Mesendoderm (in vitro differentiated cells): ENCODE results near the gene PDSS2.
"Not testable (repeated sequence)": the region's sequence is repeated elsewhere in the genome, so short reads cannot be mapped to it uniquely, and the experiment has no call there.

Experiments
- DNase-seq: peaks from one replicate; pipeline ENCODE4 v3.0.0; 2013
- H2AK5ac ChIP-seq: 2 replicates; pipeline ENCODE4 v1.6.1; 2013; ENCODE audit warnings: low read length, inconsistent platforms
- H2BK120ac ChIP-seq: 2 replicates; pipeline ENCODE4 v1.6.1; 2013; ENCODE audit warnings: low read depth, mild to moderate bottlenecking, low read length, moderate library complexity, mixed read lengths
- H2BK15ac ChIP-seq: replicated peaks from 2 replicates; pipeline ENCODE4 v1.6.1; 2013; ENCODE audit warnings: low read depth, mild to moderate bottlenecking, moderate library complexity
- H2BK5ac ChIP-seq: 2 replicates; pipeline ENCODE4 v1.6.1; 2013; ENCODE audit warnings: low read length, inconsistent platforms
- H3K18ac ChIP-seq: 2 replicates; pipeline ENCODE4 v1.6.1; 2013; ENCODE audit warnings: mild to moderate bottlenecking, low read length, mixed read lengths
- H3K23ac ChIP-seq: one replicate; pipeline ENCODE4 v1.6.1; 2013; ENCODE audit warnings: low read length
- H3K27ac ChIP-seq: 2 replicates; pipeline ENCODE4 v1.5.1; 2013; ENCODE audit warnings: low read depth, mild to moderate bottlenecking, inconsistent platforms, low read length, moderate library complexity
- H3K27me3 ChIP-seq: 2 replicates; pipeline ENCODE4 v1.6.1; 2013; ENCODE audit warnings: low read length, control low read depth, mild to moderate bottlenecking, inconsistent platforms; ENCODE audit not compliant: insufficient read depth, poor library complexity
- H3K36me3 ChIP-seq: 2 replicates; pipeline ENCODE4 v1.6.1; 2013; ENCODE audit warnings: low read length, inconsistent platforms; ENCODE audit not compliant: control insufficient read depth, insufficient read depth
- H3K4ac ChIP-seq: one replicate; pipeline ENCODE4 v1.6.1; 2013; ENCODE audit warnings: low read depth, mild to moderate bottlenecking, low read length, moderate library complexity
- H3K4me1 ChIP-seq: 2 replicates; pipeline ENCODE4 v1.6.1; 2013; ENCODE audit warnings: low read depth, low read length, inconsistent platforms; ENCODE audit not compliant: control insufficient read depth
- H3K4me2 ChIP-seq: 2 replicates; pipeline ENCODE4 v1.6.1; 2013; ENCODE audit warnings: low read length
- H3K4me3 ChIP-seq: 2 replicates; pipeline ENCODE4 v1.5.1; 2013; ENCODE audit warnings: mild to moderate bottlenecking, low read length
- H3K56ac ChIP-seq: one replicate; pipeline ENCODE4 v1.6.1; 2013; ENCODE audit warnings: low read length
- H3K79me1 ChIP-seq: 2 replicates; pipeline ENCODE4 v1.6.1; 2013; ENCODE audit warnings: low read length, inconsistent platforms
- H3K79me2 ChIP-seq: 2 replicates; pipeline ENCODE4 v1.6.1; 2013; ENCODE audit warnings: mild to moderate bottlenecking, low read length; ENCODE audit not compliant: control insufficient read depth, insufficient read depth
- H3K9ac ChIP-seq: 2 replicates; pipeline ENCODE4 v1.6.1; 2013; ENCODE audit warnings: low read length, inconsistent platforms
- H4K5ac ChIP-seq: one replicate; pipeline ENCODE4 v1.6.1; 2013; ENCODE audit warnings: low read length
- H4K8ac ChIP-seq: one replicate; pipeline ENCODE4 v1.6.1; 2013; ENCODE audit warnings: low read depth, mild to moderate bottlenecking, control low read depth, low read length, moderate library complexity
- WGBS: extraction: QIAGEN DNeasy Blood & Tissue Kit; methylation state at CpG from one replicate; pipeline ENCODE4 v1.1.7; 2013; ENCODE audit warnings: low lambda C conversion rate, missing lambda C conversion rate; ENCODE audit not compliant: insufficient coverage; ENCODE audit errors: extremely low coverage; 5-methylcytosine and 5-hydroxymethylcytosine counted together

Gene PDSS2

DNA sequence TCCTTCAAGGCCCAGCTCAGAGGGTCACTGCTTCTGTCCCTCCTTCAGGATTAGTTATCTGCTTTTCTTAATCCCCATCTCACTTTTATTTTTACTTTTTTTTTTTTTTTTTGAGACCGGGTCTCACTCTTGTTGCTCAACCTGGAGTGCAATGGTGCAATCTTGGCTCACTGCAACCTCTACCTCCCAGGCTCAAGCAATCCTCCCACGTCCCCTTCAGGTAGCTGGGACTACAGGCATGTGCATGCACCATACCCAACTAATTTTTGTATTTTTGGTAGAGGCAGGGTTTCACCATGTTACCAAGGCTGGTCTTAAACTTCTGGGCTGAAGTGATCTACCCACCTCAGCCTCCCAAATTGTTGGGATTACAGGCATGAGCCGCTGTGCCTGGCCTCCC lies 16.5 kb upstream of the PDSS2 start:
- H3K4me2 ChIP-seq, DNase-seq, H3K27ac ChIP-seq, H3K4ac ChIP-seq, H2BK15ac ChIP-seq, H3K9ac ChIP-seq, H2AK5ac ChIP-seq, H3K79me1 ChIP-seq, H3K56ac ChIP-seq, H4K5ac ChIP-seq, H3K36me3 ChIP-seq, H3K23ac ChIP-seq, H2BK5ac ChIP-seq, H4K8ac ChIP-seq, H2BK120ac ChIP-seq, H3K4me1 ChIP-seq, H3K79me2 ChIP-seq, H3K27me3 ChIP-seq, H3K4me3 ChIP-seq, H3K18ac ChIP-seq: not testable (repeated sequence)
- no CpG with 5 or more reads among the region's 3 CpGs for WGBS

DNA sequence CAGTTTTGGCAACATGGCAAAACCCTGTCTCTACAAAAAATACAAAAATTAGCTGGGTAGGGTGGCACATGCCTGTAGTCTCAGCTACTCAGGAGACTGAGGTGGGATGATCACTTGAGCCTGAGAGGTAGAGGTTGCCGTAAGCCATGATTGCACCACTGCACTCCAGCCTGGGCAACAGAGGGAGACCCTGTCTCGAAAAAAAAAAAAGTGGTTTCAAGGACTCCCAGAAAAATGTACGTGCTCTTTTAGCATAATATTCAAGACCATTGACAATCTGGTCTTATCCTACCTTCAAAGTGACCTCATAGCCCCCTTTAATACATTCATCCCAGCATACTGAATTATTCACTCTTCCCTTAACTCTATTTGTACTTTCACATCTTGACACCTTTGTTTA lies 16.0 kb upstream of the PDSS2 start:
- H4K8ac ChIP-seq, H4K5ac ChIP-seq, H3K79me2 ChIP-seq, H3K36me3 ChIP-seq, H3K9ac ChIP-seq, H2BK15ac ChIP-seq, H2BK120ac ChIP-seq, H3K4me1 ChIP-seq, H3K4me2 ChIP-seq, DNase-seq, H3K27me3 ChIP-seq, H3K23ac ChIP-seq, H3K79me1 ChIP-seq, H3K4ac ChIP-seq, H3K27ac ChIP-seq, H3K56ac ChIP-seq, H3K18ac ChIP-seq, H3K4me3 ChIP-seq, H2BK5ac ChIP-seq, H2AK5ac ChIP-seq: not testable (repeated sequence)
- no CpG with 5 or more reads among the region's 3 CpGs for whole genome bisulfite sequencing

DNA sequence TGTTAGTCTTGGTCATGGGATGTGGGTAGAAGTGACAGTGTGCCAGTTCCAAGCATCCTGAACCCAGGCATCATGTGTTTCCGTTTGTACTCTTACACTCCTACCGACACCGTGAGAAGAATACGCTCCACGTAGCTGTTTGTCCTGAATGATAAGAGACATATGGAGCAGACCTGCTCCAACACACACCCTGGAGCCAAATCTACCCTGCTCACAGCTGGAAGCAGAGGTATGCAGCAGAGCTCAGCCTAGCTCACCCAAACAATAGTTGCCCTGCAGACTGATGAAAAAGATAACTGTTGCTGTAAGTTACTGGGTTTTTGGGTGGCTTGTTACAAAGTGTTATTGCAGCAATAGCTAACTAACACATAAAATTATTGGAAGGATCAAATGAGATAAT lies 14.3 kb upstream of the PDSS2 start:
- WGBS = no CpG with 5 or more reads among the region's 5 CpGs

DNA sequence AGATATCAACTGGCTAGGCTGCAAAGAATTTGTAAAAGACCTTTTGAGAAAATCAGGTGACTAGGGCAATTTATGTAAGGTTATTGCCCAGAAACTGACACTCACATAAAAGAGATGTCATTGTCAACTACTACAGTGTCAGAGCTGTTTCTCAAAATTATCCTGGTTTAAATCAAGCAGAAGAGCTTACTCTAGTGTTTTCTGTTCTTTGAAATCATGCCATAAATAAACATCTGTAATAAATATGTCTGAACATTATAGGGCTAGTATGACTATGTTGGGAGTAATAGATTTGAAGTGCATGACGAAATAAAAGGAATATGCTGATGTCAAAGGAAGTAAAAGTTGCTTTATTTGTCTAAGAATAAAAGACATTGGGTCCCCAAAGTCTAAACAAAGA lies 11.0 kb upstream of the PDSS2 start:
- Histone ChIP-seq H3K36me3 (no peaks in the 10 kb centered on the region), H3K56ac (no peak overlapping the region), H3K23ac (no peak overlapping the region), H2BK15ac (no peak overlapping the region), H4K8ac (no peak overlapping the region), H3K18ac (no peak overlapping the region), H4K5ac (no peak overlapping the region), H3K27ac (no peak overlapping the region), H2AK5ac (no peak overlapping the region), H3K4me1 (peaks cover 2% of the 10 kb centered on the region), H2BK120ac (no peak overlapping the region), H3K4me3 (no peak overlapping the region), H3K9ac (no peak overlapping the region), H3K4me2 (no peak overlapping the region), H3K79me2 (no peaks in the 10 kb centered on the region), H3K27me3 (no peaks in the 10 kb centered on the region), H3K79me1 (no peaks in the 10 kb centered on the region), H3K4ac (no peak overlapping the region), H2BK5ac (no peak overlapping the region)
- DNase-seq = no peak
- WGBS = no CpG with 5 or more reads among the region's 1 CpG

More for the DNA sequence above, 14.3 kb upstream of the PDSS2 start:
- H3K4me3 ChIP-seq = no peak overlapping the region
- no peak overlapping the region for H3K18ac ChIP-seq
- DNase-seq = peak; percentile 81
- no peak overlapping the region for H2BK15ac ChIP-seq
- H3K79me2 ChIP-seq = no peaks in the 10 kb centered on the region
- no peak overlapping the region for H2BK5ac ChIP-seq
- no peak overlapping the region for H2BK120ac ChIP-seq
- peaks cover 2% of the 10 kb centered on the region for H3K4me1 ChIP-seq
- H3K56ac ChIP-seq = no peak overlapping the region
- no peaks in the 10 kb centered on the region for H3K79me1 ChIP-seq
- H2AK5ac ChIP-seq = no peak overlapping the region
- no peak overlapping the region for H3K4ac ChIP-seq
- no peaks in the 10 kb centered on the region for H3K36me3 ChIP-seq
- H3K27me3 ChIP-seq = no peaks in the 10 kb centered on the region
- H3K23ac ChIP-seq = no peak overlapping the region
- no peak overlapping the region for H3K27ac ChIP-seq
- no peak overlapping the region for H4K8ac ChIP-seq
- H4K5ac ChIP-seq = no peak overlapping the region
- H3K9ac ChIP-seq = no peak overlapping the region
- H3K4me2 ChIP-seq = no peak overlapping the region

DNA sequence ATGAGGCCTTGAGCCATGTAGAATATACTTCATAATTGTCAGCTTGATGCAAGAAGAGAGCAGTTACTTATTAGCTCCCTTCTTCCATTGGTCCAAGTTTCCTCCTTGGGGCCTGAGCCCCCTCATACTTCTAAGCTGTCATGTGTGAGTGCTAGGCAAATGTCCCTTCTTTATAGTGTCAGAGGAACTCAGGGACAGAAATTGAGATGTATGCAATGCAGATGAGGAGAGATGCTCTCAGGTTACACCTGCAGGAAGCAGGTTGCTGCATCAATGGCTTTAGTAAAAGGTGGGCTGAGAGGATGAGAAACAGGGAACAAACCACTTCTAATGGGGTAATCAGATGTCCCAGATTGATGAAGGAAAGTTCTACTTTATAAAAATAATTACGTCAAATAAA lies 6.7 kb upstream of the PDSS2 start:
- no peak overlapping the region for H3K56ac ChIP-seq
- no peak overlapping the region for H2AK5ac ChIP-seq
- H4K5ac ChIP-seq = no peak overlapping the region
- H3K4me1 ChIP-seq = no peaks in the 10 kb centered on the region
- H2BK120ac ChIP-seq = no peak overlapping the region
- H3K36me3 ChIP-seq = no peaks in the 10 kb centered on the region
- no CpG with 5 or more reads among the region's 1 CpG for WGBS
- H3K4me2 ChIP-seq = no peak overlapping the region
- H3K4ac ChIP-seq = no peak overlapping the region
- H2BK15ac ChIP-seq = no peak overlapping the region
- no peak overlapping the region for H3K18ac ChIP-seq
- H3K4me3 ChIP-seq = no peak overlapping the region
- H3K23ac ChIP-seq = no peak overlapping the region
- H3K79me1 ChIP-seq = no peaks in the 10 kb centered on the region
- no peaks in the 10 kb centered on the region for H3K79me2 ChIP-seq
- H3K27ac ChIP-seq = no peak overlapping the region
- H4K8ac ChIP-seq = no peak overlapping the region
- no peak overlapping the region for H2BK5ac ChIP-seq
- no peak overlapping the region for H3K9ac ChIP-seq
- H3K27me3 ChIP-seq = no peaks in the 10 kb centered on the region
- DNase-seq = no peak

DNA sequence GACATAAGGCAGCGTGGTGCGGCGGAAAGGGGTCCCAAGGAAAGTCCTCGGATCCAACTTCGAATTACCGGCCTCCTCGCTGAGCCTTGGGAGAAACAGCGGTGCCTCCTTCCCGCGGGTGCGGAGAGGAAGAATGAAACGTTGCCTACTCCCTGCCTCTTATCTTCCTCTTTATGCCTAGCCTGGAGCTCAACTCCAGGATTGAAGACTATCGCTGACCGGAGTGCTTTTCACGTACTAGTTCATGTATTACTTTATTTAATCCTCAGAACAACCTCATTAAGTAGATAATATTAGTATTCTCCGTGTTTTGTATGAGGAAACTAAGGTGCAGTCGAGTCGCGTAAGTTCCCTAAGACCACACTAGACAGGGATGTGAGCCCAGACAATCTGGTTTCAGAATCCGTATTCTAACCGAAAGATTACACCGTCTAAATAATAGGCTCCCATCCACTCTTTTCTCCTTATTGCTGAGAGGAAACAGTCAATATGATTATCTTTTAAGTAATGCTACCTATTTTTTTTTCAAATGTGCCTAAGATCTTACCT lies 793 bp upstream of the PDSS2 start:
- Histone ChIP-seq H3K27ac (no peak overlapping the region), H3K27me3 (no peaks in the 10 kb centered on the region)
- WGBS = no CpG with 5 or more reads among the region's 22 CpGs

More for the DNA sequence above, 793 bp upstream of the PDSS2 start:
- Histone ChIP-seq H2BK15ac (no peak overlapping the region), H3K9ac (peak overlapping the region; percentile 66), H2BK120ac (no peak overlapping the region), H3K4ac (no peak overlapping the region), H3K18ac (peak overlapping the region; percentile 13), H2BK5ac (no peak overlapping the region), H3K79me1 (peaks cover 2% of the 10 kb centered on the region), H3K79me2 (no peaks in the 10 kb centered on the region), H4K5ac (no peak overlapping the region), H3K23ac (no peak overlapping the region), H3K56ac (peak overlapping the region; percentile 82), H3K4me1 (peaks cover 2% of the 10 kb centered on the region), H4K8ac (no peak overlapping the region), H3K4me3 (peak overlapping the region; percentile 8), H3K36me3 (no peaks in the 10 kb centered on the region), H2AK5ac (no peak overlapping the region), H3K4me2 (peak overlapping the region; percentile 39)
- DNase-seq = no peak
